ENCODE data around the gene C3orf80. TPM values are rescaled to one million over a fixed set of nuclear protein-coding genes. Genes with fewer than 3 reads are reported as not detected.
A peak's percentile ranks its signal among the peaks of the same experiment; 100 is the strongest.

Gene C3orf80
- polyA plus RNA-seq, 1 of the 3 experiments (the other 2 are of a cell fraction): not detected

DNA sequence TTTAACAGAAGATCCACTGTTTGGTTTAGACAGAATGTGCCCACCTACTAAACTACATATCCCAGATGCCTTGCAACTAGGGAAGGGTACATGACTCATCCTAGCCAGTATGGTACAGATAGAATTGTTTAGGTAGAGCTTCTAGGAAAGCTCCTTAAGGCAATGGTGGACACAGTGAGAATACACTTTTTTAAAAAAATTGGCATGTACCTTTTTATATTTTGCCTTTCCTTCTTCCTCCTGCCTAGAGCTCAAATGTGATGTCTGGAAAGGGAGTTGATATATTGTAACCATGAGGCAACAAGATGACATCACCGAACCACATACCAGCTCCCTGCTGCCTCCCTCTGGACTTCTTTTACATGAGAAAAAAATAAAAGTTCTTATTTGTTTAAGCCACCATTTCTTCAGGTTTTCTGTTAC lies 14.4 kb upstream of the C3orf80 start (continued):
- TF ChIP-seq, protein P1, sequence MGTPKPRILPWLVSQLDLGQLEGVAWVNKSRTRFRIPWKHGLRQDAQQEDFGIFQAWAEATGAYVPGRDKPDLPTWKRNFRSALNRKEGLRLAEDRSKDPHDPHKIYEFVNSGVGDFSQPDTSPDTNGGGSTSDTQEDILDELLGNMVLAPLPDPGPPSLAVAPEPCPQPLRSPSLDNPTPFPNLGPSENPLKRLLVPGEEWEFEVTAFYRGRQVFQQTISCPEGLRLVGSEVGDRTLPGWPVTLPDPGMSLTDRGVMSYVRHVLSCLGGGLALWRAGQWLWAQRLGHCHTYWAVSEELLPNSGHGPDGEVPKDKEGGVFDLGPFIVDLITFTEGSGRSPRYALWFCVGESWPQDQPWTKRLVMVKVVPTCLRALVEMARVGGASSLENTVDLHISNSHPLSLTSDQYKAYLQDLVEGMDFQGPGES (IDR thresholded peaks at IDR 0.05; ENCODE audit: low read depth, low read length): no peak
- TF ChIP-seq RXRA (IDR thresholded peaks at IDR 0.05; ENCODE audit: borderline replicate concordance, low read depth): no peak
- no peak for TF ChIP-seq POLR2AphosphoS5 (IDR thresholded peaks at IDR 0.05; ENCODE audit: low read depth, low read length)
- no peak for TF ChIP-seq RFX5 (IDR thresholded peaks at IDR 0.05; ENCODE audit: low read length)
- no peak for TF ChIP-seq EZH2phosphoT487 (IDR thresholded peaks at IDR 0.05; ENCODE audit: borderline replicate concordance, low read depth)
- TF ChIP-seq YY1 (IDR thresholded peaks at IDR 0.05; ENCODE audit: low read depth): no peak
- no peak for TF ChIP-seq SIN3A (IDR thresholded peaks at IDR 0.05; ENCODE audit: borderline replicate concordance, low read depth, low read length)
- TF ChIP-seq, protein P2, sequence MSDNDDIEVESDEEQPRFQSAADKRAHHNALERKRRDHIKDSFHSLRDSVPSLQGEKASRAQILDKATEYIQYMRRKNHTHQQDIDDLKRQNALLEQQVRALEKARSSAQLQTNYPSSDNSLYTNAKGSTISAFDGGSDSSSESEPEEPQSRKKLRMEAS (IDR thresholded peaks at IDR 0.05; ENCODE audit: low read depth): no peak
- peak; percentile 56; the same call in 1 of the 2 replicates for TF ChIP-seq FOSL2 (IDR thresholded peaks at IDR 0.05; ENCODE audit: borderline replicate concordance, low read depth)
- TF ChIP-seq, protein P3, sequence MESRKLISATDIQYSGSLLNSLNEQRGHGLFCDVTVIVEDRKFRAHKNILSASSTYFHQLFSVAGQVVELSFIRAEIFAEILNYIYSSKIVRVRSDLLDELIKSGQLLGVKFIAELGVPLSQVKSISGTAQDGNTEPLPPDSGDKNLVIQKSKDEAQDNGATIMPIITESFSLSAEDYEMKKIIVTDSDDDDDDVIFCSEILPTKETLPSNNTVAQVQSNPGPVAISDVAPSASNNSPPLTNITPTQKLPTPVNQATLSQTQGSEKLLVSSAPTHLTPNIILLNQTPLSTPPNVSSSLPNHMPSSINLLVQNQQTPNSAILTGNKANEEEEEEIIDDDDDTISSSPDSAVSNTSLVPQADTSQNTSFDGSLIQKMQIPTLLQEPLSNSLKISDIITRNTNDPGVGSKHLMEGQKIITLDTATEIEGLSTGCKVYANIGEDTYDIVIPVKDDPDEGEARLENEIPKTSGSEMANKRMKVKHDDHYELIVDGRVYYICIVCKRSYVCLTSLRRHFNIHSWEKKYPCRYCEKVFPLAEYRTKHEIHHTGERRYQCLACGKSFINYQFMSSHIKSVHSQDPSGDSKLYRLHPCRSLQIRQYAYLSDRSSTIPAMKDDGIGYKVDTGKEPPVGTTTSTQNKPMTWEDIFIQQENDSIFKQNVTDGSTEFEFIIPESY (IDR thresholded peaks at IDR 0.05; ENCODE audit: borderline replicate concordance, low read depth): no peak
- no peak for TF ChIP-seq ELF1 (IDR thresholded peaks at IDR 0.05)
- TF ChIP-seq, protein P4, sequence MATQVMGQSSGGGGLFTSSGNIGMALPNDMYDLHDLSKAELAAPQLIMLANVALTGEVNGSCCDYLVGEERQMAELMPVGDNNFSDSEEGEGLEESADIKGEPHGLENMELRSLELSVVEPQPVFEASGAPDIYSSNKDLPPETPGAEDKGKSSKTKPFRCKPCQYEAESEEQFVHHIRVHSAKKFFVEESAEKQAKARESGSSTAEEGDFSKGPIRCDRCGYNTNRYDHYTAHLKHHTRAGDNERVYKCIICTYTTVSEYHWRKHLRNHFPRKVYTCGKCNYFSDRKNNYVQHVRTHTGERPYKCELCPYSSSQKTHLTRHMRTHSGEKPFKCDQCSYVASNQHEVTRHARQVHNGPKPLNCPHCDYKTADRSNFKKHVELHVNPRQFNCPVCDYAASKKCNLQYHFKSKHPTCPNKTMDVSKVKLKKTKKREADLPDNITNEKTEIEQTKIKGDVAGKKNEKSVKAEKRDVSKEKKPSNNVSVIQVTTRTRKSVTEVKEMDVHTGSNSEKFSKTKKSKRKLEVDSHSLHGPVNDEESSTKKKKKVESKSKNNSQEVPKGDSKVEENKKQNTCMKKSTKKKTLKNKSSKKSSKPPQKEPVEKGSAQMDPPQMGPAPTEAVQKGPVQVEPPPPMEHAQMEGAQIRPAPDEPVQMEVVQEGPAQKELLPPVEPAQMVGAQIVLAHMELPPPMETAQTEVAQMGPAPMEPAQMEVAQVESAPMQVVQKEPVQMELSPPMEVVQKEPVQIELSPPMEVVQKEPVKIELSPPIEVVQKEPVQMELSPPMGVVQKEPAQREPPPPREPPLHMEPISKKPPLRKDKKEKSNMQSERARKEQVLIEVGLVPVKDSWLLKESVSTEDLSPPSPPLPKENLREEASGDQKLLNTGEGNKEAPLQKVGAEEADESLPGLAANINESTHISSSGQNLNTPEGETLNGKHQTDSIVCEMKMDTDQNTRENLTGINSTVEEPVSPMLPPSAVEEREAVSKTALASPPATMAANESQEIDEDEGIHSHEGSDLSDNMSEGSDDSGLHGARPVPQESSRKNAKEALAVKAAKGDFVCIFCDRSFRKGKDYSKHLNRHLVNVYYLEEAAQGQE (IDR thresholded peaks at IDR 0.05; ENCODE audit: low read depth, low read length): no peak
- TF ChIP-seq, protein P5, sequence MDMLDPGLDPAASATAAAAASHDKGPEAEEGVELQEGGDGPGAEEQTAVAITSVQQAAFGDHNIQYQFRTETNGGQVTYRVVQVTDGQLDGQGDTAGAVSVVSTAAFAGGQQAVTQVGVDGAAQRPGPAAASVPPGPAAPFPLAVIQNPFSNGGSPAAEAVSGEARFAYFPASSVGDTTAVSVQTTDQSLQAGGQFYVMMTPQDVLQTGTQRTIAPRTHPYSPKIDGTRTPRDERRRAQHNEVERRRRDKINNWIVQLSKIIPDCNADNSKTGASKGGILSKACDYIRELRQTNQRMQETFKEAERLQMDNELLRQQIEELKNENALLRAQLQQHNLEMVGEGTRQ (IDR thresholded peaks at IDR 0.05; ENCODE audit: borderline replicate concordance, low read depth, low read length): no peak
- no peak for TF ChIP-seq GATA2 (CRISPR knock-in tag; IDR thresholded peaks at IDR 0.05)
- no peak for TF ChIP-seq MEF2A (IDR thresholded peaks at IDR 0.05; ENCODE audit: borderline replicate concordance, low read depth)
- no peak for TF ChIP-seq TEAD4 (IDR thresholded peaks at IDR 0.05; ENCODE audit: borderline replicate concordance, insufficient read depth)

Measured in SK-N-SH (cell line).